RWPE2 (cell line): Measurements from ENCODE around the gene MPPED1.
A peak's percentile ranks its signal among the peaks of the same experiment; 100 is the strongest.

Experiments used
- ATAC-seq: fragments of 200-7000 bp; cut with Tn5 transposase; 3 replicates; pipeline ENCODE4 v1.9.1; 2021; ENCODE audit warnings: low read depth
- DNase-seq: peaks from one replicate; pipeline ENCODE4 v3.0.0-alpha.2; 2020; ENCODE audit warnings: low spot score
- H3K27ac ChIP-seq: fragments of 450-650 bp; 2 replicates; pipeline ENCODE4 v1.5.1; 2017; ENCODE audit warnings: mild to moderate bottlenecking; ENCODE audit not compliant: poor library complexity, severe bottlenecking
- H3K27me3 ChIP-seq: fragments of 250-450 bp; sonication (Bioruptor Pico); 2 replicates; pipeline ENCODE4 v1.5.1; 2021; ENCODE audit warnings: mild to moderate bottlenecking, moderate library complexity; ENCODE audit not compliant: insufficient read depth, poor library complexity, severe bottlenecking
- H3K36me3 ChIP-seq: fragments of 250-450 bp; sonication (Bioruptor Pico); 2 replicates; pipeline ENCODE4 v1.5.1; 2020; ENCODE audit warnings: low read depth, mild to moderate bottlenecking, moderate library complexity
- H3K4me1 ChIP-seq: fragments of 250-450 bp; sonication (Bioruptor Pico); 2 replicates; pipeline ENCODE4 v1.5.1; 2021; ENCODE audit warnings: mild to moderate bottlenecking, moderate library complexity; ENCODE audit not compliant: insufficient read depth, poor library complexity, severe bottlenecking
- H3K4me3 ChIP-seq: fragments of 250-450 bp; sonication (Bioruptor Pico); 2 replicates; pipeline ENCODE4 v1.5.1; 2021; ENCODE audit warnings: mild to moderate bottlenecking, moderate library complexity; ENCODE audit not compliant: severe bottlenecking
- H3K9me3 ChIP-seq: fragments of 250-450 bp; sonication (Bioruptor Pico); 2 replicates; pipeline ENCODE4 v1.5.1; 2021; ENCODE audit warnings: mild to moderate bottlenecking, moderate library complexity; ENCODE audit not compliant: severe bottlenecking
- TF ChIP-seq, protein P1 (sequence below): fragments of 450-650 bp; IDR thresholded peaks from one replicate; pipeline ENCODE4 v1.5.1; 2017; ENCODE audit warnings: mild to moderate bottlenecking, moderate library complexity; ENCODE audit not compliant: poor library complexity, severe bottlenecking

The MPPED1 gene

DNA sequence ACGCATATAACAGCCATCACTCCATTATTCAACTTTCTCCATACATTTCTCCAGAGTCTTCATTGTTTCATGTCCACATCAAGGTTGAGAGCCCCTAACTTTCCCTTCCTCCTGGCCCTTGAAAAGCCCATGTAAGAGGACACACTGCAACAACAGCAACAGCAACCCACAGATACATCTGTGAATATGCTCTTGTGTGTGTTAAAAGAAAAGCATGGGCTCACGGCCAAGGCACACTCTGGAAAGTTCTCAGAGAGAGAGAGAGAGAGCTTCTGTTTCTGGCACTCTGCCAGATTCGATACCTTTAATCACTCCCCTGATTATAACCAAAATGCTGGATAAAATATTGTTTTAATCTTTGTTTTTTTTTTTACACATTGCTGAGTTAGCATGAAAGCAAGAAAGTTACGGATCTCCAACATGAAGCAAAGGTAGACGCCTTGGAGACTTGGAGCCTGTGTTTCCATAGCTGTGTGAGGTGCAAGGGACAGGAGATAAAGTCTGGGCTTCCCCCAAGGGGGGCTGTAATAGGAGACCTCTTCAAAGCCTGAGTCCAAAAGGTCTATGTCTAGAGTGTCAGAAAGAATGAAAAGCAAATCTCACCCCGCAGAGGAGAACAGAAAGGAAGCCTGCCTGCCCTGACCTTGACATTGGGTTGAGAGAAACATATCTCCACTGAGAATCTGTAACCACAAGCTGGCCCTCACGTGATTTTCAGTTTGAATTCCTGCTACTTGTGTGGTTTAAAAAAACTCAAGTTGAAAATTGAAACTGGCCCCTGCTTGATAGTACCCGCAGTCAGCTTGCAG lies 33.7 kb upstream of the MPPED1 start:
- Histone ChIP-seq H3K9me3 (no peaks in the 10 kb centered on the region), H3K36me3 (no peaks in the 10 kb centered on the region), H3K4me3 (no peak overlapping the region), H3K27ac (no peak overlapping the region), H3K4me1 (no peaks in the 10 kb centered on the region), H3K27me3 (peaks cover 54% of the 10 kb centered on the region)
- DNase-seq (no peak), ATAC-seq (no peak)
- TF ChIP-seq, protein P1, sequence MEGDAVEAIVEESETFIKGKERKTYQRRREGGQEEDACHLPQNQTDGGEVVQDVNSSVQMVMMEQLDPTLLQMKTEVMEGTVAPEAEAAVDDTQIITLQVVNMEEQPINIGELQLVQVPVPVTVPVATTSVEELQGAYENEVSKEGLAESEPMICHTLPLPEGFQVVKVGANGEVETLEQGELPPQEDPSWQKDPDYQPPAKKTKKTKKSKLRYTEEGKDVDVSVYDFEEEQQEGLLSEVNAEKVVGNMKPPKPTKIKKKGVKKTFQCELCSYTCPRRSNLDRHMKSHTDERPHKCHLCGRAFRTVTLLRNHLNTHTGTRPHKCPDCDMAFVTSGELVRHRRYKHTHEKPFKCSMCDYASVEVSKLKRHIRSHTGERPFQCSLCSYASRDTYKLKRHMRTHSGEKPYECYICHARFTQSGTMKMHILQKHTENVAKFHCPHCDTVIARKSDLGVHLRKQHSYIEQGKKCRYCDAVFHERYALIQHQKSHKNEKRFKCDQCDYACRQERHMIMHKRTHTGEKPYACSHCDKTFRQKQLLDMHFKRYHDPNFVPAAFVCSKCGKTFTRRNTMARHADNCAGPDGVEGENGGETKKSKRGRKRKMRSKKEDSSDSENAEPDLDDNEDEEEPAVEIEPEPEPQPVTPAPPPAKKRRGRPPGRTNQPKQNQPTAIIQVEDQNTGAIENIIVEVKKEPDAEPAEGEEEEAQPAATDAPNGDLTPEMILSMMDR: no peak

DNA sequence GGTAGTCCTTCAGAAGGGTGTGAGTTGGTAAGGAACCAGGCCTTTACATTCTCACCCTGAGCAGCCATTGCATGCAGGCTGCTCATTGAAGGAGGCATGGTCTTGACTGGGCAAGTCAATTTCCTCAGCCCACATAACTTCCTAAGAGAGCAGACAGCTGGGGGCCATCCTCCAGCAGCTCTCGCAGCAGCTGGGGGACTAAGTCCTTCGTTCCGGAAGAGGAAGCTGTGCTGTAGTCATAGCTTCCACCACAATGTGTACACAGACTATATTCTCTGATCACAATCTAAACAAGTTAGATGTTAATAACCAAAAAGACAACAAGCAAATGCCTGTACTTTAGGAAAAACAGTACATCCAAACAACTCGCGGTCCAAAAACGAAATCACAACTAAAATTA lies 30.1 kb upstream of the MPPED1 start:
- Histone ChIP-seq H3K36me3 (no peaks in the 10 kb centered on the region), H3K9me3 (no peaks in the 10 kb centered on the region), H3K4me1 (no peaks in the 10 kb centered on the region), H3K4me3 (no peak overlapping the region), H3K27ac (no peak overlapping the region), H3K27me3 (peaks cover 48% of the 10 kb centered on the region)
- TF ChIP-seq, protein P1: no peak
- ATAC-seq: no peak
- DNase-seq: no peak

DNA sequence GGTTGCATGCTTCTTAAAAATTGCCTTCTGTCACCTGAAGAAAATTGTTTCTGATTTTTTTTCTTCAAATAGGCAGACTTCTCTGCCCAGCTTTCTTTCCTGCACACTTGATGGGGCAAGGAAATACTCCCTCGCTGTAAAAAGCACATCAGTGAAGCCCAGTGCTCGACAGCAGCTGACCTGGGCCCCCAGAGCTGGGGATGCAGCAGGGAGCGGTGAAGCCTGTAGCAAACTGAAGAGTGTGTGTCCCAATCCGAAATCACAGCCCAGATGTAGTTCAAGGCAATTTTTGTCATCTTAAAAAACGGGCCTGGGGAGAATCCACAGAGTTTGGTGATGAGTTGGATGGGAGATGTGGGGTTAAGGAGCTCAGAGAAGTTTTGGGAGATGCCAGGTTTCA lies 27.0 kb upstream of the MPPED1 start:
- no peaks in the 10 kb centered on the region for H3K9me3 ChIP-seq
- peaks cover 27% of the 10 kb centered on the region for H3K27me3 ChIP-seq
- H3K27ac ChIP-seq: no peak overlapping the region
- H3K36me3 ChIP-seq: no peaks in the 10 kb centered on the region
- no peak for DNase-seq
- H3K4me3 ChIP-seq: no peak overlapping the region
- TF ChIP-seq, protein P1: no peak
- no peak for ATAC-seq
- no peaks in the 10 kb centered on the region for H3K4me1 ChIP-seq

DNA sequence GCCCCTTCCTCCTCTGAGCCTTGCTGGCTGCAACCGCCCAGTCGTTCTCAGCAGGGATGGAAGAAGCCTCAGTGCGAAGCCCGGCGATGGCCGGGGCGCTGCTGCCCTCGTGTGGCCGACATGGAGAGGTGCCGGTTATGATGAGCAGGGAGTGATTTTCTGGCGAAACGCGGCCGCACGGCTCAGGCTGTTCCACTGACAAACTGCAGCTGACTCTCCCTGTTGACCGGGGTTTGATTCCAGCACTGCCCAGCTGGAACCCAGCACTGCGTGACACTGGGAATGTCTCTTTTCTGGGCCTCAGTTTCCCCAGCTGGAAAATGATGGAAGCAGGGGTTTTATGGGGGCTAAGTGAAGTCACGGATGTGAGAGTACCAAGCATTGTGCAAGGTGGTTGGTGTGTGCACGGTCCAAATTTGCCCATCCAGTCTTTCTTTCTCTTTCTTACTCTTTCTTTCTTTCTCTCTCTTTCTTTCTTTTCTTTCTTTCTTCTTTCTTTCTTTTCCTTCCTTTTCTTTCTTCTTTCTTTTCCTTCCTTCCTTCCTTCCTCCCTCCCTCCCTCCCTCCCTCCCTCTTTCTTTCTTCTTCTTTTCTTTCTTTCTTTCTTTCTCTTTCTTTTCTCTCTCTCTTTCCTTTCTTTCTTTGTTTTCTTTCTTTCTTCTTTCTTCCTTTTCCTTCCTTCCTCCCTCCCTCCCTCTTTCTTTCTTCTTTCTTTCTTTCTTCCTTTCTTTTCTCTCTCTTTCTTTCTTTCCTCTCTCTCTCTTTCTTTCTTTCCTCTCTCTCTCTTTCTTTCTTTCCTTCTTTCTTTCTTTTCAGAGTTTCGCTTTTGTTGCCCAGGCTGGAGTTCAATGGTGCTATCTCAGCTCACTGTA lies 25.8 kb upstream of the MPPED1 start:
- ATAC-seq: peak; percentile 94
- DNase-seq: no peak
- TF ChIP-seq, protein P1: peak; percentile 88
- Histone ChIP-seq H3K27ac (no peak overlapping the region), H3K27me3 (peaks cover 16% of the 10 kb centered on the region), H3K9me3 (no peaks in the 10 kb centered on the region), H3K4me1 (no peaks in the 10 kb centered on the region), H3K36me3 (no peaks in the 10 kb centered on the region), H3K4me3 (no peak overlapping the region)

DNA sequence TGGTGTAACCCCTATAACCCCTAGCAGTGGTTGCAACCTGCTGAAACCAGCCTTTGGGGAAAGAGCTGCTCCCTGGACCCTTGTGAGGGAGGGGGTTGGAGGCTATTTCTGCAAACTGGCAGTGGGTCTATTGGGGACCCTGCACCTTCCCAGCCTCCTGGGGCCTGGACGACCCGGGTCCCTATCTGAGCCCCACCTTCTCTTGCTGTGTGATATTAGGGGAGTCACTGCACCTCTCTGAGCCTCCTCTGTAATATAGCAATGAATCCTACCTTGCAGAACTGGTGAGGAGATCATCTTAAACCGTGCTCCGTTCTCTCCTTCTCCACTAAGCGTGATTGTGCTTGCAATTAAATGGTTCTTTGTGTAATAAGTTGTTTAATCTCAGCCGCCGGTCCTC lies 24.0 kb upstream of the MPPED1 start:
- no peak overlapping the region for H3K27ac ChIP-seq
- DNase-seq (no peak), ATAC-seq (no peak)
- no peaks in the 10 kb centered on the region for H3K36me3 ChIP-seq
- H3K27me3 ChIP-seq: peaks cover 7% of the 10 kb centered on the region
- no peaks in the 10 kb centered on the region for H3K9me3 ChIP-seq
- H3K4me3 ChIP-seq: no peak overlapping the region
- TF ChIP-seq, protein P1: no peak
- H3K4me1 ChIP-seq: no peaks in the 10 kb centered on the region
